Measurements from ENCODE around the gene RASL10B.
"Not testable (repeated sequence)": the region's sequence is repeated elsewhere in the genome, so short reads cannot be mapped to it uniquely, and the experiment has no call there.

RASL10B gene

GRCh38 chr17:35731239-35731916 lies at the start of gene RASL10B:
TSS of gene RASL10B (plus strand) at chr17:35731639. CDS start at chr17:35735185, 3,546 bp downstream.
- DNase-seq, result peak in 36 of 56 donors; percentile 9 to 66 (median 36)

GRCh38 chr17:35683591-35683990 lies 47.8 kb upstream of the RASL10B start:
- no peak for DNase-seq

- no peak for DNase-seq
These were observed 47.2 kb upstream of the RASL10B start for GRCh38 chr17:35684055-35684802.

- DNase-seq, result no peak
These were observed 38.8 kb upstream of the RASL10B start for GRCh38 chr17:35692512-35693210.

- no peak for DNase-seq
These were observed 37.8 kb upstream of the RASL10B start for GRCh38 chr17:35693662-35694061.

GRCh38 chr17:35694906-35695305 lies 36.5 kb upstream of the RASL10B start:
- no peak for DNase-seq

GRCh38 chr17:35695613-35696012 lies 35.8 kb upstream of the RASL10B start:
- no peak for DNase-seq

GRCh38 chr17:35698800-35699199 lies 32.6 kb upstream of the RASL10B start:
- DNase-seq, result no peak

- no peak for DNase-seq
These were observed 31.3 kb upstream of the RASL10B start for GRCh38 chr17:35700150-35700549.

GRCh38 chr17:35701491-35701890 lies 29.9 kb upstream of the RASL10B start:
- no peak for DNase-seq

- DNase-seq, result not testable (repeated sequence)
These were observed 28.1 kb upstream of the RASL10B start for GRCh38 chr17:35703308-35703707.

GRCh38 chr17:35705230-35705629 lies 26.2 kb upstream of the RASL10B start:
- no peak for DNase-seq

GRCh38 chr17:35705705-35706104 lies 25.7 kb upstream of the RASL10B start:
- no peak for DNase-seq

- no peak for DNase-seq
These were observed 23.3 kb upstream of the RASL10B start for GRCh38 chr17:35708149-35708548.

GRCh38 chr17:35708951-35709350 lies 22.5 kb upstream of the RASL10B start:
- no peak for DNase-seq

GRCh38 chr17:35709874-35710273 lies 21.6 kb upstream of the RASL10B start:
- peak in 2 of 56 donors; percentile 9 to 42 for DNase-seq

GRCh38 chr17:35710950-35711349 lies 20.5 kb upstream of the RASL10B start:
- DNase-seq, result no peak

- no peak for DNase-seq
These were observed 18.2 kb upstream of the RASL10B start for GRCh38 chr17:35713069-35713728.

GRCh38 chr17:35714988-35715387 lies 16.5 kb upstream of the RASL10B start:
- DNase-seq, result no peak

- DNase-seq, result no peak
These were observed 16.0 kb upstream of the RASL10B start for GRCh38 chr17:35715416-35715815.

GRCh38 chr17:35716173-35716572 lies 15.3 kb upstream of the RASL10B start:
- no peak for DNase-seq
